NCI-H2227 treated with DMSO at 0.1 percent for 48 hours (cell line): ENCODE measurements around the gene PREX1.

ENCODE experiments used
- DNase-seq: peaks from one replicate; lab custom pipeline; 2025; lab: John Stamatoyannopoulos, UW

Gene PREX1

DNA sequence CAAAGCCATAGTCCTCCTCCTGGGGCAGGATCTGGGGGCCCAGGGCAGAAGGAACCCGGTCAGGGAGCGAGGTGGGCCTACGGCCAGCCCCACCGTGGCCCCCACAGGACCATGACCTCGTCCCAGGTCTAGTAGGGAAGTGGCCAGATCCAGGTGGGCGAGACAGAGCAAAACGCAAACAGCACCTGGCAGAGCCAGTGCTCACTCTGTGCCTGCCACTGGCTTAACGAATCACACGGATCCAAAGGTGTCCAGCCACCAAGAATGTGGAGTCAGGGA lies 169.7 kb downstream of the PREX1 start:
- DNase-seq = no peak

DNA sequence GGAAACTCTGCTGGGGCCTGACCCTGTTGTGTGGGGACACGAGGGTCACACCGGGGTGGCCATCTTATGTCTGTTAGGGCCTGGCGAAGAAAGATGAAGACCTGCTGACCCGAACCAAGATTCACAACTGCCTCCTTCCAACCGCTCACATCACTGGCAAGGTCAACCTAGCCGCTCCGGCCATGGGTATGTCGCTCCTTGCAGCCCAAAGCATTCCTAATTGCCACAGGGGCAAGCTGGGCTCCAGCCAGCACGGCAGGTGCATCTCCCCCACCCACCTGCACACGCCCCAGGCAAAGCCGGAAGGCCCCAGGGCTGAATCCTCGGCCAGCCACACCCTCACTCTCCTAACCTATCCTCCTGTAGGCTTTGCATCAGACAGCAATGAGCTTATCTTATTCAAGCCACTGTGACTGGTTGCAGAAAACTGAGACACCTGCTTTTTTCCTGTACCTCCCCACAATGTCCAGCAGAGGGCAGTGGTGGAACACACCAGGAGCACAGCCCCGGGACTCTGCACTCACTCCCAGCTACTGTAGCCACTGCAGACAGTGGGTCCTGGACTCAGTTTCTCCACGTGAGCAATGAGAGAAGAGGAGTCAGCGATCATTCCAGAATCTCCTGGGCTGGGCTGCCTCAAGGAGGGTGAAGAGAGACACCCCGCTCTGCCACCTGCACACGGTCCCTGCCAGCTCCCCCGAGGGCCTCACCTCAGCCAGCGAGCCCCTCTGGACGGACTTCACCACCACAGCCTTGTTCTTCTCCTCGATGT lies 170.2 kb downstream of the PREX1 start:
- DNase-seq = peak; percentile 67

DNA sequence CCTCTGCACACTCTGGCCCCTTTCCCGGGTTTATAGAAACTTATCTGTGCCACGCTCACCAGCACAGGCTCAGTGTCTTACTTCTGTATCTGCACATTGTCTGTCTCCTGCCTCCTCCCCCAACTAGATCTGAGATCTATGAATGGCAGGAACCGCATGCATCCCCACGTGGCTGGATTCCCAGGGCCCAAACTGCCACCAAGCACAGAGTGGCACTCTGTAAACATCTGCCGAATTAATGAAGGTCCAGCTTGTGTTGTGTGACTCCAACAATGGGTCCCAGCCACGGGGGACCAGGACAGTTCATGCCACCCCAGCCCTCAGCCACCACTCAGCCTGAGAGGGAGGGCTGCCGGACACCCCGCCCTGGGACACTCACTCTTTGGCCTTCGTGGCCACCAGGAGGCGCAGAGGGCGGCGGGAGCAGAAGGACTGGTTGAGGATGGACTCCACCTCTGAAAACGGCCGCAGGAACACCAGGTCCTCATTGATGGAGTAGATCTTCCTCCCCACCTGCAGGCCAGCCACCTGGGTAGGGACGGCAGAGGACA lies 171.1 kb downstream of the PREX1 start:
- DNase-seq = no peak

DNA sequence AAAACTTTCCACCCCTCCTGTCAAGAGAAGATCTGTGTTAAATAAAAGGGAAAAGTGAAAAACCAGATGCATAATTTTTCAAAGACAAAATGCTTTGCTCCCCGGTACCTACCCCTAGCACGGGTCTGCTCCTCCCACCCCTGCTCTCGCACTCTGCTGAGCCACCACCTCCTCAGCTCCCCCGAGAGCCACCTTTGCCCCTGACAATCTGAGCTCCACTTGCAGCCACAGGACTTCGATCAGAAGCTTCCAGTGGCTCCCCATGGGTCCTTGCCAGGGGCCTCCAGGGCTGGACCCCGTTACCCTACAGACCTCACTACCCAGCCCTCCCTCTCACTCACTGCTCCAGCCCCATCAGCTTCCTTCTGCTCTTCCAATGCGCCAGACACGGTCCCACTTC lies 171.7 kb downstream of the PREX1 start:
- DNase-seq = no peak

DNA sequence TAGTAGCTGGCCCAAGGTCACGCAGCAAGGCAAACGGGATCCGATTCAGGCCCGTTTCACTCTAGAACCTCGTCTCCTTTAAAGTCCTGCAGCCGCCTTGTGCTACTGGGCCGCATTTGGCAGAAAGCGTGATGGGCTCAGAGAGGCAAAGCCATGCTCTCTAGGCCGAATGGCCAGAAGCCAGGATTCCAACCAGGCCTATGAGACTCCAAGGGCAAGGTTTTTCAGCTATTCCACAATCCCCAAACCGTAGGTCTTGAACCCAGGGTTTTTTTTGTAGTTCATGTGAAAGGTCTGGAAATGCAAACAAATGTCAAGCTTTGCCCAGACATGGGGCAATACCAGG lies 174.1 kb downstream of the PREX1 start:
- DNase-seq = no peak

DNA sequence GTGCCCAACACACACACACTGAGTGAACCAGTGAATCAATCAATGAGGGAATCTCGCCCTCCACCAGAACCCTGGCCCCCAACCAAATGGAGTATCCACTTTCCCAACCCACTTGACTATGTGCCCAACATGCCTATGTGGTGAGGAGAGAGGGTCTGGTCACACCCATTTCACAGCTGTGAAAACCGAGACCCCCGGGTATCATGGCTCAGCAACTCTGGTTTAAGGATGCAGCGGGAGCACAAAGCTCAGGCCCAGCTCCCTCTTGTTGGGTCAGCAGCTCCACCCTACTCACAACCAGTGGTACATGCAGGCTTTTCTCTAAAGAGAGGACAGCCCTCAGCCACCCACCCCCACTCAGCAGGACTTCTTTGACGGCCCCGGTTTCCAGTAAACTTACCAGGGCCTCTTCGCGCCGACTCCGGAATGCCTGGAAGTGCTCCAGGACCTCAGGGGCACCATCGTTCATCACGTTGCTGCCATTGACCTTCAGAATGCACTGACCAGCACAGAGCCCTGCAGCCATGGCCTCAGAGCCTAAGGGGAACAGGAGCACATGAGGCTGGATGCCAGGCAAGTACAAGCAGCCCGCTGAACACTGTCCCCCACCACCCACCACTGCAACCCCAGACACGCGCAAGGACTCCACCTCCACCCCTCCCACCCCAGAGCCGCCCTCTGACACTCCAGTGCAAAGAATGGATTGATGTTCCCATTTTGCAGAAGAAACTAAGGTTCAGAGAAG lies 174.7 kb downstream of the PREX1 start:
- DNase-seq = no peak

DNA sequence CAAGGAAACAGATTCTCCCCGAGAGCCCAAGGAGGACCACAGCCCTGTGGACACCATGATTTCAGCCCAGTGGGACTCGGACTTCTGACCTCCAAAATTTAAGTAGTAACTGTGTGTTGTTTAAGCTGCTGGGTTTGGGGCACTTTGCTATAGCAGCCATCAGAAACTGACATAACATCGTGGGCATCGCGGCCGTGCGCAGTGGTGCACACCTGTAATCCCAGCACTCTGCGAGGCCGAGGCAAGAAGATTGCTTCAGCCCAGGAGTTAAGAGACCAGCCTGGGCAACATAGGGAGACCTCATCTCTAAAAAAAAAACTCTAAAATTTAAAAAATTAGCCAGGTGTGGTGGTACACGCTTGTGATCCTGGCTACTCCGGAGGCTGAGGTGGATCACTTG lies 175.8 kb downstream of the PREX1 start:
- no peak for DNase-seq

DNA sequence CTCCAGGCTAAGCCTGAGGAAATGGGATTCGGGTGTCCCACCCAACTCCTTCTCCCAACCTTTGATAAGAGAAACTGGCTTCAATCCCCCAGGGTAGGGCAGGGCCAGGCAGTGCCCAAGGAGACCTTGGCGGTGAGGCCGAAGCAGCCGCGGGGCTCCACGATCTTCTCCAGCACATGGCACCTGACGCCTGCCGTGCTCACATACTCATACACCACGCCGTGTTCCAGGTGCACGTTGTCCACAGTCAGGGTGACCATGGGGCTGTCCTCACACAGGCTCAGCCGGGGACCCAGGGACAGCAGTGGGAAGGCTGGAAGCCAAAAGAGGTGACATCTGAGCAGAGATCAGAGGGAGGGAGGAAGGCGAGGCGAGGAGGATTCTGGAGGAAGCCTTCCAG lies 176.5 kb downstream of the PREX1 start:
- DNase-seq = no peak

DNA sequence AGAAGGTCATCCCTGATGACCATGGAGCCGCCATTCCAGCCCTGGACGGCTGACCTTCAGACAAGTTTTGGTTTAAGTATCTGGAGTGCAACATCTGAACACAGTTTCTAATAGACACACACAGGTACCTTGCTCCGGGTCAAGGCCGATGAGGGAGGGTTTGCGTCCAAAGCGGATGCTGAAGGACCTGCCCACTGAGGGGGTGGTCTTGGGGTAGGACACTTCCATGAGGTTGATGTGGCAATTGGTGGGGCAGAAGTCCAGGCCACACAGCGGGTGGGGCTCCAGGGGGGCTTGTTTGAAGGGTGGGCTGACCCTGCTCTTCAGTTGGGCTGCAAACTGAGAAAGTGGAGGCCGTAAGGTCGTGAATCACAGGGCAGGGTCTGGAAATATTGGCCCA lies 177.9 kb downstream of the PREX1 start:
- no peak for DNase-seq

DNA sequence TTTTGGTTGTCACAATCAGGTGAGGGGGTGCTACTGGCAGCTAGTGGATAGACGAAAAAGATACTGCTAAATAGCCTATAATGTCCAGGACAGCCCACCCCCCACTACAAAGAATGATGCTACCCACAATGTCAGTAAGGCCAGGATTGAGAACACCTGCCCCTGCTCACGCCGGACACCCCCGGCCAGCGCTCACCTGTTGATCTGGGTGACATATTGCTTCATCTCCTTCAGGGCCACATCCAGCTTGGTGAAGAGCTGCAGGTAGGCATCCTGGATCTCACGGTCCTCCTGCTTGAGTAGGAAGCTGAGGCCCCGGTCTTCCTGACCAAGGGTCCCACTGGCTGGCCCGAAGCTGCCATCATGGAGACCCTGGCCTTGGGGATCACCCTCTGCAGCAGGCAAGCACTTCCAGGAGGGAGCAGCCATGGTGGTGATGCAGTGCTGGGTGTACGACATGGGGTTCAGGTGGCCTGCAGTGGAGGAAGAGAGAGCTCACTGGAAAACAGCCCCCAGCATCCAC lies 178.6 kb downstream of the PREX1 start:
- no peak for DNase-seq

DNA sequence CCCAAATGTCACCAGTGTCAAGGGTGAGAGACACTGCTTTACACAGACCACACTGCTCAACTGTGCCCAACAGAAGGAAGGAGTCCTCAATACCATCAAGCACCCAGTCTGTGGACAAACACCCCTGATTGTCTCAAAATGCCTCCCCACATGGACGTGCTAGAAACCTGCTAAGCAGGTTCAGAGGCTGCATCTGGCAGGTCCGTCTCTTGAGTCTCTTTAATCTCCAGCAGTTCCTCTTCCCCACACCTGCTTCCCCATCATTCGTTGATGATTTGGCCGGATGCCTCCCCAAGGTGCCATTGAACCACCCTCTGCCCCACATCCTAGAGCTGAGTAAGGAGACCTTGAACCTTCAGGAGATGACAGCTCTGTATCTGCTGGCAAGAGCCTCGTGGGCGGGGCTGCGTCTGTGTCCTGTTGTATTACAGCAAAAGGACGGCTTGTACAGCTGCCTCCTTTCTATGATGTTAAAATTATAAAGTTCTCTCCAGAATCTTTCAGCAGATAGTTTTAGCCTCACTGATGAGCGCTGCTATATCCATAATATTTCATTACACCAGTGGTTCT lies 179.2 kb downstream of the PREX1 start:
- DNase-seq = no peak

DNA sequence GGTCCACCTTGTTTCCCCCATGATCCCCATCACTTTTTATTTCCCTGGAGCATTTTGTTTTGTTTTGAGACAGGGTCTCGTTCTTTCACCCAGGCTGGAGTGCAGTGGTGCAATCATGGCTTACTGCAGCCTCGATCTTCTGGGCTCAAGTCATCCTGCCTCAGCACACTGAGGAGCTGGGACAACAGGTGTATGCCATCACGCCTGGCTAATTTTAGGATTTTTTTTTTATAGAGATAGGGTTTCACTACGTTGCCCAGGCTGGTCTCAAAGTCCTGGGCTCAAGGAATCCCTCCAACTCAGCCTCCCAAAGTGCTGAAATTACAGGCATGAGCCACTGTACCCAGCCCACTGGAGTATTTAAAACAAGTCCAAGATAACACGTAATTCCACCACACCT lies 179.9 kb downstream of the PREX1 start:
- DNase-seq = no peak

DNA sequence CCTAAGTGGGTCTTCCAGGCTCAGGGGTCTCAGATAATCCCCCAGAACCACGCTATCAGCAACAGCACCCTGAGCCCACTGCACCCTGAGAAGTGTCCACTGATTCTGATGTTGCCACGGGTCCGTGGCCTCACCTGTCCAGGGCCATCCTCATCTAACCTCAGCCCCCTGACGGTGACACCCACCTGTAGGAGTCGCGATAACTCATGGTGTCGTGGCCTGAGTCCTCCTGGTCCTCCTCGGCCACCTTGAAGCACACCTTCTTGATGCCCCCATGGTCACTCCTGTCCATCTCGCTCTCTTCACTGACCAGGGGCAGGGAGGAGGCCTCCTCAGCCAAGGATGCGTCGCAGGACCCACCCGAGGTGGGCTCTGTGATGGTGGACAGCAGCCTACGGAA lies 182.1 kb downstream of the PREX1 start:
- no peak for DNase-seq

DNA sequence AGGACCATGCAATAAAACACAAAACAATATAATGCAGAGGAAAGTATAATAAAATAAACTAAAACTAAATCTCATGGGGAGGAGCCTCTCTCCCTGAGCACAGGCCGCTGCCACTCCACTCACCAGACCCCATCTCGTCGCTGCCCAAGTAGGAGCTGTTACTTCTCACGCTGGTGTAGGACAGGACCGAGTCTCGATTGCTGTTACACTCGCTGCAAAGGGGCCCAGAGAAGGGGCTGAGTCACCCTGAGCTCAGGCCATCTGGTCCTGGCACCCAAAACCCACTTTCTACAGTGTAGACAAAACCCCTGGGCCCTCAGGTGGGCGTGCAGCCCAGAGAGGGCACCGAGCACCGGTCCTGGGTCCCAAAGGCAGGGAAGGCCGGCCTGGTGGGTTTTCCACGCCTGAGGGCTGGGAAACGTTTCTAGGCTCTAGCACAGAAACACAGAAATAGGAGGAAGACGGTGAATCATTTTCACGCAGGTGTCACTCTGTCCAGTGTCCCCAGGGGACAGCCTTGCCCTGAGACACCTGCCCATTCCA lies 183.4 kb downstream of the PREX1 start:
- no peak for DNase-seq

DNA sequence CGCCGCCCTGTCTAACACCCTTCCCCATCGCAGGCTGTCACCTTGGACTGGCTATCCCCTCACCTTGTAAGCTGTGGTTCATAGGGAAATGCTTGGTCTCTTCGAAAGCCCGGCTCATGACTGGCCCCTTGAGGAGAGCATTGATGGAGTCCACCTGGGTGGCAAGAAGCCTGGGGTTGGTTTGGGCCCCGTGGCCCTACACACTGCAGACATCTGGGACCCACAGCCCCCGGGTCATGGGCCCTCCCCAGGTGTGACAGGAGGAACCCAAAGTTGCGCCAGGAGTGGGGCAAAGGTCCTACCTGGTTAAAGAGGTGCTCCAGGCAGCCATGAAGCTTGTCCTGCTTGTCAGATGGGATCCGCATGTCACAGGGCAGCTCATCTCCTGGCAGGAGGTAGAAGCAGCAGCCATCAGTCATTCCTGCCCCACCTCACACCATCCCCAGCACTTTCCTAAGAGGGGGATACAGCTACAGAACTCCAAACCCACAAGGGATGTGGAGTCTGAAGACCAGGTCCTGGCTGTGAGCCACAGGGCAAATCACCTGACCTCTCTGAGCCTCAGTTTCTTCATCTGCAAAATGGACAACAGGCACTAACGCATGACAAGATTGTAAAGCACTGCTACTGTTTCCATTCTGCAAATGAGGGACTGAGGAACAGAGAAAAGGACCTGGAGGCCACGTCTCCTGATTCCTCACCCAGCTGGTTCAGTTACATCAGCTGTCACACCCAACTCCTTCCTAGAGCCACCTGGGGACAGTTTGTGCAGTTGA lies 185.5 kb downstream of the PREX1 start:
- DNase-seq = no peak

DNA sequence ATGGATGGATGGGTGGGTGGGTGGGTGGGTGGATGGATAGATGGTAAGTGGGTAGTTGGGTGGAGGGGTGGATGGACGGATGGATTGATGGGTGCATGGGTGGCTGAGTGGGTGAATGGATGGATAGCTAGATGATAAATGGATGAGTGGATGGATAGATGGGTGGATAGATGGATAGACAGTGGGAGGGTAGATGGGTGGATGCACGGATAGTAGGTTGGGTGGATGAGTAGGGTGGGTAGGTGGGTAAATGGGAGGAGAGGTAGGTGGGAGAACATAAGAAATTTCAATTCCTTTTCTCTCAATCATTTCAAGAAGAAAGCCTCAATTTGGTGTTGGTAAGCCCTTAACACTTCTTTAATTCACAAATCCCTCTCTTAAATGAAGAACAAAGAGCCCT lies 186.9 kb downstream of the PREX1 start:
- no peak for DNase-seq

DNA sequence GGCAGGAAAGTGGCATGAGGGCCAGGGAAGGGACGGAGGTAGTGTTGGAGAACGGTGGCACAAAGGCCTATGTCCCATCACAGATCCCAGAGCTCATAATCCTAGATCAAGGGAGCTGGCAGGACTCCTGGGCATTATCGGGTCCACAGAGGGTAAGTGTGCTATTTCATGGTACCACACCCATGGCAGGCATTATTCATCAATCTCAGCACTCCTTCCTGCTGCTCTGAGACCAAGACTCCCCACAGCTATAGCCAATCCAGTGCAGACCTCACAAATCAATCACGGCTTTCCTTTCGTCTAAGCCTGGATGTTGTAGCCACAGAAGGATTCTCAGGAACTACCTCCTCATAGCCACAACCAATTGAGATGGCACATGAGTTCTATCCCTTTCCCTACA lies 187.9 kb downstream of the PREX1 start:
- DNase-seq = no peak

DNA sequence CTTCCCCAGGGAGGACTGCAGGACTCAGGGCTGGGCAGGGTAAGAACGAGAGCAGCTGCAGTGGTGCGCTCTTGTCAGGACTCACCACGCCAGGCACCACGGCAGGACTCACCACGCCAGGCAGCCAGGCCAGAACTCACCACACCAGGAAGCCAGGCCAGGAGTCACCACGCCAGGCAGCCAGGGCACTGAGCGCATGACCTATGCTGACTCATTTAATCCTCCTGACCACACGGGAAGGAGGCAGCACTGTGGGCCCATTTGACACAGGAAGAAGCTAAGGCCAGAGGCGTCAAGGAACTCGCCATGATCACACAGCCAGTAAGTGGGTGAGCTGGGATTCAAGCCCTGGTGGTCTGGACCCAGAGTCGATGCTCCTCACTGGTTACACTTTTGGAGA lies 189.3 kb downstream of the PREX1 start:
- DNase-seq = no peak

DNA sequence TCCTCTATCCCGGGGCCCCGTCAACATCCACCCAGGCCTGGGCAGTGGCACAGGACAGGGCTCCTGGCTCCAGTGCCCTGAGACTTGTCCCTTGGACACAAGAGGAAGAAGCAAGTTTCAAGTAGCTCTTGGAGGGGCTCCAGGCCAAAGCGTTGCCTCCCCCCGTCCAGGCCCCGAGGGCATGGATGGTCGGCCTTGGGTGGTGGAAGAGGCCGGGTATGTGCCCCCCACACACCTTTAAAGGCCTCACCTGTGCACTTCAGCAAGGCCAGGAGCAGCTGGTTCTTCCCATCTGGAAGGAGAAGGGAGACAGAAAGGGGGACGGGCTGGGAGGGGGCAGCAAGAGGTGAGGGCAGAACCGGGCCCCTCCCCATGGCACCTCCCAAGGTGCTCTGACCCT lies 190.3 kb downstream of the PREX1 start:
- DNase-seq = no peak

DNA sequence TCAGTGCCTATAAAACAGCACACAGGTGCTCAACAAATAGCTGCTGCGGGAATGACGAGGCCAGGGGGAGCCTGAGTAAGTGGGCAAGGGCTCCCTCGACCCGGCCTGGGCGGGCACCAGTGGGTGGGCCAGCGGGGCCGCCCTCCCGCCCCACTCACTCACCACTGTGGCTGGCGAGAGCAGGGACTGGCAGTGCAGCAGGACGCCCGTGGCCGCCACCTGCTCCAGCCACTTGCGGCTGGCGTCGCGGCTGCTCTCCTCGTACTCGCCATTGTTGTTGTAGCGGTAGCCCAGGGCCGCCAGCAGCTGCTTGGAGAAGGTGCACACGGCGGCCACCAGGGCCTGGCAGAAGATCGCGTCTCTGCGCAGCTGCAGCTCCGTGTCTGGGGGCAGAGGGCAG lies 191.5 kb downstream of the PREX1 start:
- DNase-seq = no peak

DNA sequence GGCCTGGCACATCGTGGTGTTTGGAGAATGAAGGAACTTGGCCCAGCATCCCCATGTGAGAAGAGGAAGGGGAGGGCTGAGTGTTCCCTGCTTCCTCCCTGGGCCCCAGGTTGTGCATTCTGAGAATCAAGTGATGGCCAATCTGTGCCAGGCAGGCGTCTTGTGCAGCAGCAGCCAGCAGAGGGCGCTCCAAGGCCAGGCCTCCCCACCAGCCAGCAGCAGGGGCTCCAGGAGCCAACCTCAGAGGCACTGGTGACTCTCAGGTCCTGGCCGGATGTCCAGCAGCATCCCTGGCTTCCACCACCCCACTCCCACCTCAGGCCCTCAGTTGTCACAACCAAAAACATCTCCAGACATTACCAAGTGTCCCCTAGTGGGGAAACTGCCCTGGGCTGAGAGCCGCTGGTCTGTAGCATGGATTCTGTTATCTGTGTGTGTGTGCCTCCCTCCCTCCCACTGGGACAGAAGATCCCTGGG lies 192.0 kb downstream of the PREX1 start:
- DNase-seq = peak; percentile 8

DNA sequence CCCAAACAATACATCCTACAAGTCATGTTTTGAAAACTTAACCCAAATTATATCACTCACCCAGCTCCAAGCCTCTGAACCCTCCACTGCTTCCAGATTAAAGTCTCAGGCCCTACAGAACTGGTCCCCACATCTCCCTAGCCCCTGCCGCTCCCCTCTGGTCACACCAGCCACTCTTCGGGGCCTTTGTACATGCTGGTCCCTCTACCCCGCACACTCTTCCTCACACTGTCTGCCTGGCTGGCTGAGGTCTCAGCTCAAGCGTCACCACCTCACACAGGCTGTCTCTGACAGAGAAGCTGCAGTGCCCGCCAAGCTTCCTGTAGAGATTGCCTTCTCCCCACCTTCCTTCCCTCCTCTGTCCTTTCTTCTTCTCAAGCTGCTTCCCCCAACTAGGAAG lies 192.4 kb downstream of the PREX1 start:
- DNase-seq = no peak
